GM21619 (cell line): ENCODE data around the gene ZBTB9.
A peak's percentile ranks its signal among the peaks of the same experiment; 100 is the strongest.

Experiments used
- ATAC-seq: cut with Tn5 transposase; IDR thresholded peaks from one replicate; pipeline ENCODE4 v1.9.1; 2021; ENCODE audit not compliant: unreplicated experiment

Gene ZBTB9

GRCh38 chr6:33454009-33454946, at the start of gene ZBTB9:
ZBTB9 (plus strand) TSS chr6:33454576; CDS start chr6:33455101, 525 bp downstream.
- ATAC-seq, result peak; percentile 99

- ATAC-seq, result no peak
Observed at GRCh38 chr6:33404884-33405283, 49.5 kb upstream of the ZBTB9 start.

GRCh38 chr6:33405386-33405940, 48.9 kb upstream of the ZBTB9 start:
- no peak for ATAC-seq

GRCh38 chr6:33406126-33406525, 48.2 kb upstream of the ZBTB9 start:
- no peak for ATAC-seq

GRCh38 chr6:33407132-33407718, 47.2 kb upstream of the ZBTB9 start:
- no peak for ATAC-seq

- peak; percentile 66 for ATAC-seq
Observed at GRCh38 chr6:33410050-33410710, 44.2 kb upstream of the ZBTB9 start.

- ATAC-seq, result peak; percentile 42
Observed at GRCh38 chr6:33410711-33411631, 43.4 kb upstream of the ZBTB9 start, which contains the start of gene PHF1. PHF1 (plus strand) TSS chr6:33411014; CDS start chr6:33412264, 1,250 bp downstream.

GRCh38 chr6:33411632-33412005, 42.8 kb upstream of the ZBTB9 start:
- ATAC-seq, result no peak

GRCh38 chr6:33412140-33413009, 42.0 kb upstream of the ZBTB9 start:
- ATAC-seq, result no peak

GRCh38 chr6:33413241-33414120, 40.9 kb upstream of the ZBTB9 start:
- ATAC-seq, result no peak

GRCh38 chr6:33414592-33415271, 39.6 kb upstream of the ZBTB9 start:
- ATAC-seq, result no peak

- ATAC-seq, result no peak
Observed at GRCh38 chr6:33415831-33416230, 38.5 kb upstream of the ZBTB9 start.

GRCh38 chr6:33416386-33417127, 37.8 kb upstream of the ZBTB9 start:
- no peak for ATAC-seq

- ATAC-seq, result no peak
Observed at GRCh38 chr6:33417128-33417902, 37.1 kb upstream of the ZBTB9 start.

GRCh38 chr6:33417903-33418689, 36.3 kb upstream of the ZBTB9 start, which contains the start of gene CUTA:
CUTA (minus strand) TSS chr6:33418107; CDS start chr6:33418000, 107 bp downstream.
- ATAC-seq, result peak; percentile 82
